NCI-H82 treated with DMSO at 0.1 percent for 48 hours (cell line): ENCODE data around the gene TSPAN18.

ENCODE experiments used
- DNase-seq: peaks from one replicate; lab custom pipeline; 2025; ENCODE audit not compliant: unreplicated experiment; lab: John Stamatoyannopoulos, UW

TSPAN18 gene

GRCh38 chr11:44971185-44971584, 244.4 kb downstream of the TSPAN18 start:
- no peak for DNase-seq

- DNase-seq, result no peak
Measured at GRCh38 chr11:44972746-44973435, 246.1 kb downstream of the TSPAN18 start.

GRCh38 chr11:44973632-44974401, 247.1 kb downstream of the TSPAN18 start:
- DNase-seq, result no peak

- DNase-seq, result no peak
Measured at GRCh38 chr11:44974402-44975000, 247.7 kb downstream of the TSPAN18 start.

- no peak for DNase-seq
Measured at GRCh38 chr11:44976576-44976975, 249.8 kb downstream of the TSPAN18 start.

GRCh38 chr11:44977493-44977984, 250.8 kb downstream of the TSPAN18 start:
- DNase-seq, result peak; percentile 49

GRCh38 chr11:44978274-44978960, 251.7 kb downstream of the TSPAN18 start:
- DNase-seq, result peak; percentile 21

GRCh38 chr11:44978961-44979331, 252.2 kb downstream of the TSPAN18 start:
- no peak for DNase-seq

- no peak for DNase-seq
Measured at GRCh38 chr11:44979543-44980399, 253.0 kb downstream of the TSPAN18 start.

- no peak for DNase-seq
Measured at GRCh38 chr11:44980533-44981427, 254.0 kb downstream of the TSPAN18 start.
